AG20443 (cell line): ENCODE results near the gene RET.

ENCODE experiments used
- DNase-seq: peaks from one replicate; pipeline ENCODE4 v3.0.0; 2012; ENCODE audit warnings: low spot score, mixed read lengths

Gene RET

DNA sequence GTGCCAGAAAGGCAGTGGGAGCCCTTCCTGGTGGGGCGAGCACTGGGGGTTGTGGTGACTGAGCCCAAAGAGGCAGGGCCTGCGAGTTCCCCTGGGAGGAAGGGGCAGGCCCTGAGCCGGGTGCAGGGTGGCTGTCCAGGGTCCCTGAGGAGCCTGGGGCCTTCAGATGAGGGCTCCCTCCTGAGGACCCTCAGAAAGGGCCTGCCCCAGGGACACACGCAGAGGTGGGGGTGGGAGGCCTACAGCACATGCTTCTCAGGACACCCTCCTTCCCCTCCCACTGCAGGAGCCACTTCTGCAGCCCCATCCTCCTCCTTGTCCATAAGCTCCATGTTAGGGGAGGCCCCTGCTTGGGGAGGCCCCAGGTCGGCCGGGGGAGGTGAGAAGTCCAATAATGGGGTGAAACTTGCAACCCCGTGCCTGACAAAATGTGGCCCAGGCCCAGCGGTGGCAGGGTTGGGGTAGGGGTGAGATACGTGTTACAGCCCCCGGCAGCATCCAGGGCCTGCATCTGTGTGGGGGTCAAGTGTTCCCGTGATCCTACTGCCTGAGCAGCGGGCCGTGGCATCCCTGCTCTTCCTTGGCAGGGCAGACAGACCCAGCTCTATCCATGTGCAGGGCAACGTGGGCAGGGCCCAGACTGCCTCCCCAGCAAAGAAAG is 31.8 kb upstream of the RET start:
- no peak for DNase-seq

- DNase-seq, result no peak
These were observed 31.1 kb upstream of the RET start for GRCh38 chr10:43045631-43046287.

GRCh38 chr10:43046288-43046991 is 30.4 kb upstream of the RET start:
- DNase-seq, result no peak

GRCh38 chr10:43047288-43047970 is 29.4 kb upstream of the RET start:
- no peak for DNase-seq

DNA sequence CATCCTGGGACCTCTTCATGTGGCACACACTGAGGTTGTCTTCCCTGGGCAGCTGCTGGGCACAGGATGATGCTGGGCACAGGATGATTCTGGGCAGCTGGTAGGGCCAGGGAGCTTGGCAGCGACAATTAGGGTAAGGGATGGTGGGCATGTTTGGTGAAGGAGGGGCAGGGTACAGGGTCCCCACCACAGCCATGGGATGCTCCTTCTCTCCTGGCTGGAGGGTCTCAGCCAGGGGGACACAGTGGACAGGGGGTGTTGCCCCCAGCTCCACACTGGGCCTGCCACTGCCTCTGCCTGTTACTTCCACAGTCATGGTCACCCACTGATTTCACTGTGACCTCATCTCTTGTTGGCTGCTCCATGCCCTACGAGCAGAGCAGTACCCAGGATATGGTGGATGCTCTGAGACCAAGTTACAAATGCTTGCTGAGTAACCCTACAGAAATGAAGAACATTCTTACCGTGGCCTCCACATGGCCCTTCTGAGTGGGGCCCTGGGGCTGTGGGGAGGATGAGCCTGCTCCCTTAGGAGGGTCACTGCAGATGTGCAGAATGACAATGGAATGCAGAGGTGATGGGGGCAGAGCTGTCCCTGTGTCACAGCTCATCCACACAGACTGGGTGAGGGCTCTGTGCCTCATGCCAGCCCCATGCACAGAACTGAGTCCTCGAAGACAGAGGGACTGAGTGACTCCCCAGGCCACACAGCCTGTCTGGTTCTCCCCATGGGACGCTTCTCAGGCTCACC is 28.4 kb upstream of the RET start:
- DNase-seq, result peak; percentile 37

GRCh38 chr10:43049081-43049551 is 27.8 kb upstream of the RET start:
- DNase-seq, result no peak

- DNase-seq, result no peak
These were observed 26.9 kb upstream of the RET start for GRCh38 chr10:43050011-43050410.

GRCh38 chr10:43053825-43054224 is 23.0 kb upstream of the RET start:
- no peak for DNase-seq

GRCh38 chr10:43054593-43054992 is 22.3 kb upstream of the RET start:
- DNase-seq, result no peak

DNA sequence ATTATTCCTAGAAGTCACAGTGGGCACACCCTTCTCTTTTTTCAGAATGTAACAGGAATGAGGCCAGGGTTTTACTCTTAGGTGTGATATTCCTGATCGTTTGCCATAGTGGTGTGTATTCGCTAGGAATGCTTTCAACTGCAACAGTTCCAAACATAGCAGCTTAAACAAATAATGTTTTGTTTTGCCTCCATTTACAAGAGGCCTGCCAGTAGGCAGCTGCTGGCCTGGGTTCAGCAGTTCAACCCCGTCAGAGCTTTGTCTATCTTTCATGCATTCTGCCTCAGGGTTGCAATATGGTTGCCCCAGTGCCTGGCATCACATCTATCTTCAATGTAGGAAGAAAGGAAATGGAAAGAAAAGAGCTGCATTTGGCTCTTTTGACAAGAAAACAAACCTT is 21.7 kb upstream of the RET start:
- no peak for DNase-seq

- no peak for DNase-seq
These were observed 20.8 kb upstream of the RET start for GRCh38 chr10:43055991-43056567.

- no peak for DNase-seq
These were observed 20.3 kb upstream of the RET start for GRCh38 chr10:43056568-43057011.

DNA sequence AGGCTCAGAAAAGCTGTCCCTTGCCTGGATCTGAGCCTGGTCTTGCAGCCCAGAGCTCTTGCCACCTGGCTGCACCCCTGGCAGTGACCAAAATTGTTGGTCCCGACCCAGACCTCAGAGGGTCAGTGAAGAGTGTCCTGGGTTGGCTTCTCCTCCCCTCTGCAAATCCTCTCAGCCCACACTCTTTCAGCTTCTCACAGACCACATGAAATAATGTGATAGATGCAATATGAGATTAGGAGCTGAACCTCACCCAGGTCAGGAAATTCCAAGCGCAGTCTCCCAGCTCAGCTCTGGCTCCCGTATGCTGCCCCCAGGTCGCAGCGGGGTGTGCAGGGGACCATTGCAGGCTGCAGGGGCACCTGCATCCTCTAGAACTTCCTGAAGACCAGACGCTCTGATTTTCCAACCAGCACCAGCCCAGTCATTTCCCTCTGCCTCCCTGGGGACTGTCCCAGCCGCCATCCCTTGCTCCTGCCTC is 19.6 kb upstream of the RET start:
- no peak for DNase-seq

GRCh38 chr10:43057831-43058340 is 19.0 kb upstream of the RET start:
- DNase-seq, result no peak

DNA sequence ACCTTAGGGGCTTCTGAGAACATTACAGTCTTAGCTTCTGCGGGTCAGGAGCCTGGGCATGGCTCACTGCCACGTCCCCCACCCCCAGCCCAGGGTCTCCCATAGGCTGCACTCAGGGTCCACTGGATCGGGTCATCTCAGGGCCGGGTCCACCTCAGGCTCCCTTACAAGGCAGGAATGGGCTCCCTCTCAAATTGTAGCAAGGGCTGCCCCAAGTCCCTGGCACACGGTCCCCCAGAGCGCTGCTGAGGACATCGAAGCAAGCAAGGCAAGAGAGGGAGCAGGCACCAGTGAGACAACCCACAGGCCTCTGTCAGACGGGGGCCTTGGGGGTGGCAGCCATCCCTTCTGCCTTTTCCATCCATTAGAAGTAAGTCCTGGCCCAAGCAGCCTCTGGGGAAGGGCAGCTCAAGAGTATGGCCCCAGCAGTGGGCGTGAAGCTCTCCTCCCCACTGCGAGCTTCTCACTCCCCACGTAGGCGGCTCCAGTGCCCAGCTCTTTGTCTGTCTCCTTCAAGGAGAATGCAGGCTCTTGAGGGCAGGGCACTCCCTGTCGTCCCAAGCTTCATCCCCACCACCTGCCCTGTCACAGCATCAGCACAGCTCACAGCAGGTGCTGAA is 18.0 kb upstream of the RET start:
- DNase-seq, result no peak

DNA sequence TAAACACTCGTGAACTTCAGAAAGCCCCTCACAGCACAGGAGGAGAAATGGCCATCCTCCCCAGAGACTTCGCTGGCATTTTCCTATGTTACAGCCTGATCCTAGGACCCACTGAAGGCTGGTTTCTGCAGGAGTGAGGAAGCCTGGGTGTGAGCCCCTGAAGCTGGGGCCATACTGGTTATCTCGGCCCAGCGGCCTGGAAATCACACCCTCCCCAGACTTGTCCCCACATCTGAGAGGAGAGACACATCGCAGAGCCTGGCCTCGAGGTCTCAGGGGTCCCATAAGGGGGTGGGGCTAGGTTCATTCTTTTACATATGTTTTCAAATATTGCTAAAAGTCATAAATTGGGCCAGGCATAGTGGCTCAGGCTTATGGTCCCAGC is 17.5 kb upstream of the RET start:
- no peak for DNase-seq

DNA sequence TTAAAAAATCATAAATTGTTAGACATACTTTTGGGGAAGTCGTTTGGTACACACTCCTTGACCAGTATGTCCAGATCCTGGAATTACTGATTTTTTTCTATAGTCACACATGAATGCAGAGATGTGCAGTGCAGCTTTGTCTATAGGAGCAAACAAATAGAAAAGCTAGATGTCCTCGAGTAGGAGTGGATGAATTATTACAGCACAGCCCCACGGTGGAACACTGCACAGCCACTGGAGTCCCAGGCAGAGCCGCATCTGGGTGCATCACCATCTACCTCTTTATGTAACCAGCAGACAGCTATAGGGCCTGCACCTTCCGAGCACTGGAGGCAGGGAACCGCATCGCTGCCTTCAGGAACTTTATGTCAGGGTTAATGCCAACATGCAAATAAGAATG is 17.0 kb upstream of the RET start:
- DNase-seq, result no peak

DNA sequence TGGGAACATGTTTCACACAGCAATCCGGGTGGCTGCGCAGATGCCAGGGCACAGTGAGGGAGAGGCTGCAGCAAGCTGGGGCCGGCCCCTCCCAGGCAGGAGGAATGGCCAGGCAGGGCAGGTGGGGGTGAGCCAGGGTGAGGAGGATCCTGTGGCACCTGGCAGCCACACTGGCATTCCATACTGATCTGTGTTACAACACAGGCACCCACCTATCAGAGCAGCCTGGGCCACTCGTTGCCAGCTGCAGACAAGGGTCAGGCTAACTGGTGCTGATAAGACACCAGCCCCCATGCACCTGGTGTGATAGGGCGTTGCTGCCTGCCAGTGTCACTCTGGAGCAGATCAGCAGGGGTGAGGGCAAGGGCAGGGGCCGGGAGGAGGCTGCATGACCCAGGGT is 16.6 kb upstream of the RET start:
- DNase-seq, result no peak

- DNase-seq, result no peak
These were observed 15.5 kb upstream of the RET start for GRCh38 chr10:43061331-43061730.

DNA sequence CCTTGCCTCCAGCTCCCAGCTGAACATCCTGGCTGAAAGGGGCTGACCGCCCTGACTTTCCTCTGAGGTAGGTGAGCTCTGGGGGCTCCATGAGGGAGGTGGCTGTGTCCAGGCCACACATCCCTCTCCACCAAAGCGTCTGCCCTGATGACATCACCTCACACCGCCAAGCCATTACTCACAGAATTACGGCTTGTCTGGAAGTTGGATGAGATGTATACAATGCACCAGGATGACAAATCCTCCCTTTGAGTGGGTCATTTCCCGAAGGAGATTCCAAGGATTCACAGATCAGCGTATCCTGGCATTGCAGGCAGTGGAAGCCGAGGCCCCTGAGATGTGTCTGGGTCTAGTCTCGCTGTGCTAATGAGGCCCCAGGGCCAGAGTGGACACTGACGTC is 15.1 kb upstream of the RET start:
- DNase-seq, result no peak
